GM19467 (cell line): ENCODE measurements around the gene CLEC4F.

Experiments used
- ATAC-seq: cut with Tn5 transposase; IDR thresholded peaks from one replicate; pipeline ENCODE4 v1.9.1; 2021; ENCODE audit warnings: mild to moderate bottlenecking, moderate library complexity; ENCODE audit not compliant: unreplicated experiment

CLEC4F gene

GRCh38 chr2:70789304-70790135, 30.9 kb downstream of the CLEC4F start:
- ATAC-seq, result no peak

GRCh38 chr2:70785137-70785911, 35.1 kb downstream of the CLEC4F start:
- no peak for ATAC-seq

- ATAC-seq, result no peak
These were observed 36.1 kb downstream of the CLEC4F start for GRCh38 chr2:70784320-70784719.

GRCh38 chr2:70779911-70780545, 40.4 kb downstream of the CLEC4F start:
- no peak for ATAC-seq

- no peak for ATAC-seq
These were observed 40.9 kb downstream of the CLEC4F start for GRCh38 chr2:70779491-70779890.

- ATAC-seq, result no peak
These were observed 41.7 kb downstream of the CLEC4F start for GRCh38 chr2:70778676-70779075.

- ATAC-seq, result no peak
These were observed 42.9 kb downstream of the CLEC4F start for GRCh38 chr2:70777450-70777849.

GRCh38 chr2:70776266-70776665, 44.1 kb downstream of the CLEC4F start:
- no peak for ATAC-seq

- ATAC-seq, result no peak
These were observed 45.3 kb downstream of the CLEC4F start for GRCh38 chr2:70775141-70775540.

GRCh38 chr2:70772486-70773155, 47.8 kb downstream of the CLEC4F start:
- ATAC-seq, result no peak

- ATAC-seq, result no peak
These were observed 49.0 kb downstream of the CLEC4F start for GRCh38 chr2:70771446-70771845.

GRCh38 chr2:70769450-70769849, 50.9 kb downstream of the CLEC4F start:
- ATAC-seq, result no peak

- no peak for ATAC-seq
These were observed 51.8 kb downstream of the CLEC4F start for GRCh38 chr2:70768590-70769085.

GRCh38 chr2:70767699-70768589, 52.5 kb downstream of the CLEC4F start, which contains the start of gene ADD2:
TSS of gene ADD2 (minus strand) at chr2:70768200. CDS start at chr2:70706408, 61,792 bp downstream.
- ATAC-seq, result no peak

- no peak for ATAC-seq
These were observed 53.2 kb downstream of the CLEC4F start for GRCh38 chr2:70767079-70767698.

GRCh38 chr2:70766357-70767078, 53.9 kb downstream of the CLEC4F start:
- no peak for ATAC-seq

- no peak for ATAC-seq
These were observed 54.9 kb downstream of the CLEC4F start for GRCh38 chr2:70765507-70765906.

GRCh38 chr2:70759446-70759845, 61.0 kb downstream of the CLEC4F start:
- no peak for ATAC-seq
